H1 (cell line): ENCODE data around the gene HSPBP1. TPM values are rescaled to one million over a fixed set of nuclear protein-coding genes. Genes with fewer than 3 reads are reported as not detected.

Experiments
- CTCF ChIA-PET: fragments of 300-600 bp; sonication (Branson Sonifier 250); formaldehyde crosslinking; loops from one replicate; lab custom pipeline; 2021; ENCODE audit not compliant: partially characterized antibody; lab: Charles Lee
- POLR2A ChIA-PET: fragments of 300-600 bp; sonication (Branson Sonifier 250); formaldehyde crosslinking; loops from one replicate; lab custom pipeline; 2021; ENCODE audit warnings: inconsistent platforms; ENCODE audit not compliant: partially characterized antibody; lab: Charles Lee
- DNase-seq, 2 experiments: peaks; one replicate each; pipeline versions ENCODE4 v3.0.0 to v3.0.0-alpha.2; 2010 to 2022; ENCODE audit warnings: low spot score in 2 of 2, low read depth in 1 of 2, mixed read lengths in 1 of 2
- FAIRE-seq: peaks from 2 replicates; lab custom pipeline; 2011; peaks lifted over from hg19 to GRCh38; lab: Jason Lieb, UNC
- H2AFZ ChIP-seq: 2 replicates; pipeline ENCODE4 v1.8.1; 2012; ENCODE audit warnings: low read length, inconsistent platforms
- H2AK5ac ChIP-seq: 2 replicates; pipeline ENCODE4 v1.6.1; 2013; ENCODE audit warnings: low read depth, low read length
- H2BK120ac ChIP-seq: replicated peaks from 2 replicates; pipeline ENCODE3; 2013; ENCODE audit warnings: low read depth, low read length, inconsistent platforms
- H2BK12ac ChIP-seq: 2 replicates; pipeline ENCODE4 v1.6.1; 2013; ENCODE audit warnings: low read depth, low read length
- H2BK15ac ChIP-seq: 2 replicates; pipeline ENCODE4 v1.6.1; 2013; ENCODE audit warnings: low read length
- H2BK20ac ChIP-seq: 2 replicates; pipeline ENCODE4 v1.6.1; 2013; ENCODE audit warnings: low read length
- H2BK5ac ChIP-seq: 2 replicates; pipeline ENCODE4 v1.6.1; 2013; ENCODE audit warnings: low read depth, low read length
- H3K14ac ChIP-seq: 2 replicates; pipeline ENCODE4 v1.6.1; 2013; ENCODE audit warnings: inconsistent platforms; ENCODE audit not compliant: insufficient read length
- H3K18ac ChIP-seq: 2 replicates; pipeline ENCODE4 v1.6.1; 2013; ENCODE audit warnings: low read length; ENCODE audit errors: extremely low read depth
- H3K23ac ChIP-seq: 2 replicates; pipeline ENCODE4 v1.6.1; 2013; ENCODE audit warnings: inconsistent platforms; ENCODE audit not compliant: insufficient read length
- H3K23me2 ChIP-seq: 2 replicates; pipeline ENCODE4 v1.6.1; 2013; ENCODE audit warnings: low read depth, low read length
- H3K27ac ChIP-seq: 2 replicates; pipeline ENCODE4 v1.6.1; 2011; ENCODE audit warnings: low read depth, low read length, inconsistent platforms
- H3K27me3 ChIP-seq, 4 experiments: replicated peaks in 1 of 4; 1 replicate in 1 of 4; 2 replicates in 3 of 4; pipeline versions ENCODE4 v1.6.1 to v1.8.1; 2011 to 2013; ENCODE audit warnings: low read length in 3 of 4, mild to moderate bottlenecking in 3 of 4, inconsistent platforms in 2 of 4, mixed read lengths in 2 of 4, moderate library complexity in 1 of 4; ENCODE audit not compliant: control insufficient read depth in 3 of 4, insufficient read depth in 3 of 4; ENCODE audit errors: extremely low read depth in 1 of 4
- H3K36me3 ChIP-seq, 4 experiments: 2 replicates each; pipeline versions ENCODE4 v1.6.1 to v1.8.1; 2011 to 2013; ENCODE audit warnings: mild to moderate bottlenecking in 4 of 4, low read length in 3 of 4, moderate library complexity in 2 of 4, control low read depth in 1 of 4, inconsistent platforms in 1 of 4; ENCODE audit not compliant: insufficient read depth in 4 of 4, control insufficient read depth in 2 of 4
- H3K4ac ChIP-seq: replicated peaks from 2 replicates; pipeline ENCODE3; 2013; ENCODE audit warnings: low read length, low read depth, mixed read lengths, inconsistent platforms; ENCODE audit not compliant: insufficient read length
- H3K4me1 ChIP-seq, 4 experiments: replicated peaks in 1 of 4; 1 replicate in 1 of 4; 2 replicates in 3 of 4; pipeline versions ENCODE4 v1.6.1 to v1.8.1; 2011 to 2013; ENCODE audit warnings: low read length in 3 of 4, inconsistent platforms in 2 of 4, mixed read lengths in 1 of 4; ENCODE audit not compliant: insufficient read depth in 4 of 4, control insufficient read depth in 3 of 4
- H3K4me2 ChIP-seq, 2 experiments: 2 replicates each; pipeline versions ENCODE4 v1.6.1 to v1.8.1; 2011 to 2013; ENCODE audit warnings: low read depth in 2 of 2, low read length in 2 of 2, control low read depth in 1 of 2, inconsistent platforms in 1 of 2, mild to moderate bottlenecking in 1 of 2; ENCODE audit not compliant: insufficient read depth in 1 of 2
- H3K4me3 ChIP-seq, 4 experiments: fragments of 200-600, 300-600 bp in 1 of 4; sonication (generic), shearing (Covaris generic), sonication (Bioruptor Twin) in 1 of 4; 2 replicates each; pipeline versions ENCODE4 v1.5.1 to v1.8.1; 2011 to 2016; ENCODE audit warnings: low read length in 4 of 4, low read depth in 3 of 4, control low read depth in 2 of 4, inconsistent platforms in 2 of 4, mild to moderate bottlenecking in 2 of 4, mixed read lengths in 1 of 4, moderate library complexity in 1 of 4; ENCODE audit not compliant: insufficient read depth in 2 of 4; ENCODE audit errors: extremely low read depth in 1 of 4
- H3K56ac ChIP-seq: replicated peaks from 2 replicates; pipeline ENCODE3; 2013; ENCODE audit warnings: low read depth, mild to moderate bottlenecking, mixed read lengths, low read length, inconsistent platforms; ENCODE audit not compliant: insufficient read length
- H3K79me1 ChIP-seq: 2 replicates; pipeline ENCODE4 v1.6.1; 2013; ENCODE audit warnings: low read depth, low read length, control low read depth
- H3K79me2 ChIP-seq, 2 experiments: 2 replicates each; pipeline versions ENCODE4 v1.6.1 to v1.8.1; 2012 to 2013; ENCODE audit warnings: low read length in 2 of 2, mild to moderate bottlenecking in 2 of 2, inconsistent platforms in 1 of 2; ENCODE audit not compliant: insufficient read depth in 2 of 2, control insufficient read depth in 1 of 2
- H3K9ac ChIP-seq, 4 experiments: replicated peaks in 1 of 4; 1 replicate in 1 of 4; 2 replicates in 3 of 4; pipeline versions ENCODE4 v1.6.1 to v1.8.1; 2011 to 2013; ENCODE audit warnings: low read depth in 3 of 4, low read length in 3 of 4, control low read depth in 2 of 4, mild to moderate bottlenecking in 2 of 4, moderate library complexity in 2 of 4, inconsistent platforms in 1 of 4; ENCODE audit errors: extremely low read depth in 1 of 4
- H3K9me3 ChIP-seq, 2 experiments: 2 replicates each; pipeline versions ENCODE4 v1.6.1 to v1.8.1; 2012 to 2013; ENCODE audit warnings: mild to moderate bottlenecking in 2 of 2, moderate library complexity in 2 of 2, control low read depth in 1 of 2, inconsistent platforms in 1 of 2, low read depth in 1 of 2, low read length in 1 of 2, mixed read lengths in 1 of 2; ENCODE audit not compliant: insufficient read depth in 2 of 2
- H4K20me1 ChIP-seq, 2 experiments: replicated peaks in 1 of 2; 2 replicates each; pipeline versions ENCODE3 to v1.8.1; 2011 to 2013; ENCODE audit warnings: inconsistent platforms in 2 of 2, low read length in 2 of 2, mild to moderate bottlenecking in 1 of 2; ENCODE audit not compliant: insufficient read depth in 2 of 2, control insufficient read depth in 1 of 2
- H4K5ac ChIP-seq: 2 replicates; pipeline ENCODE4 v1.6.1; 2013; ENCODE audit warnings: low read length, low read depth, mixed read lengths, inconsistent platforms; ENCODE audit not compliant: insufficient read length
- H4K8ac ChIP-seq: 2 replicates; pipeline ENCODE4 v1.8.0; 2013; ENCODE audit warnings: mild to moderate bottlenecking, moderate library complexity, low read length, inconsistent platforms; ENCODE audit not compliant: insufficient read depth; ENCODE audit errors: extremely low read depth
- H4K91ac ChIP-seq: replicated peaks from 2 replicates; pipeline ENCODE3; 2013; ENCODE audit warnings: low read length, mixed read lengths, inconsistent platforms; ENCODE audit not compliant: insufficient read length
- KDM4A ChIP-seq: IDR thresholded peaks from one replicate; pipeline ENCODE4 v1.7.1; 2012; ENCODE audit warnings: low read depth, mild to moderate bottlenecking, moderate library complexity, low read length, inconsistent platforms; ENCODE audit not compliant: severe bottlenecking
- RNF2 ChIP-seq: fragments of 200-900, 300-1000 bp; sonication (generic); IDR thresholded peaks from 2 replicates; pipeline ENCODE4 v1.7.1; 2016; ENCODE audit warnings: borderline replicate concordance, low read depth, mild to moderate bottlenecking, antibody characterized with exemption, low read length; ENCODE audit not compliant: poor library complexity, severe bottlenecking; ENCODE audit errors: missing control alignments
- WGBS, 2 experiments: shearing (Covaris generic) in 1 of 2; methylation state at CpG; one replicate each; pipeline versions ENCODE4 v1.1.6 to v1.1.7; 2013 to 2015; ENCODE audit warnings: low lambda C conversion rate in 2 of 2, mixed read lengths in 2 of 2, inconsistent platforms in 1 of 2, low coverage in 1 of 2, missing lambda C conversion rate in 1 of 2; ENCODE audit not compliant: insufficient replicate concordance in 2 of 2, insufficient coverage in 1 of 2, insufficient read length in 1 of 2; ENCODE audit errors: extremely low coverage in 1 of 2, missing lambda C conversion rate in 1 of 2; 5-methylcytosine and 5-hydroxymethylcytosine counted together
- polyA plus RNA-seq, 7 experiments: library from polyadenylated mRNA; depleted of rRNA in 3 of 7; stranded (reverse) in 5 of 7; unstranded in 2 of 7; fragments of >200 nt in 5 of 7; fragments of 200-250 nt in 2 of 7; gene quantifications; 1 replicate in 5 of 7; 2 replicates in 1 of 7; 4 replicates in 1 of 7; pipeline versions ENCODE4 v1.2.1 to v1.2.3, GENCODE V29; 2011 to 2013; ENCODE audit warnings: missing spikeins in 2 of 7, mixed read lengths in 2 of 7
- total RNA-seq: library from RNA; stranded (reverse); fragmentation: NEBNext Ultra II Directional; extraction: Animal tissue kit (Norgen Biotek cat#: 25700); gene quantifications from 2 replicates; pipeline ENCODE4 v1.2.1, GENCODE V29; 2021
- TF ChIP-seq, protein P1 (sequence below): IDR thresholded peaks from 2 replicates; pipeline ENCODE4 v1.6.1; 2011; ENCODE audit warnings: low read depth, mild to moderate bottlenecking, low read length; ENCODE audit not compliant: insufficient read depth
- TF ChIP-seq, protein P2 (sequence below): IDR thresholded peaks from 2 replicates; pipeline ENCODE4 v1.6.1; 2011; ENCODE audit warnings: low read length, improper control_type of control experiment

The HSPBP1 gene
- total and polyA plus RNA-seq, 2 of the 8 experiments (the other 6 are each of a cell fraction or from before 2014, with no cell fraction given), result 63.4 to 100 TPM

DNA sequence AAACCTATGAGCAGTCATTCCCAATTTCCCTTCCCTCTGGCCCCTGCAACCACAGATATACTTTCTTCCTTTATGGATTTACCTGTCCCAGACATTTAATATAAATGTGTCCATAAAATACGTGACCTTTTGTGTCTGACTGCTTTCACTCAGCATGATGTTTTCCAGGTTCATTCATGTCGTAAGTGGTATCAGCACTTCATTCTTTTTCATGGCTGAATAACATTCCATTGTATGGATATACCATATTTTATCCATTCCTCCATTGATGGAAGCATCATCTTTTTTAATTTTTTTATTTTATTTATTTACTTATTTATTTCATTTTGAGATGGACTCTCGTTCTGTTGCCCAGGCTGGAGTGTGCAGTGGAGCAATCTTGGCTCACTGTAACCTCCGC, 13.1 kb downstream of the HSPBP1 start:
- no peak overlapping the region for H3K18ac ChIP-seq
- peaks cover 0 to 3% (median 0%) of the 10 kb centered on the region in 4 experiments; a peak in 1 of 7 replicates for H3K4me1 ChIP-seq
- no peak overlapping the region for H4K8ac ChIP-seq
- peaks cover 0 to 6% of the 10 kb centered on the region in 2 experiments; a peak in 1 of 4 replicates for H3K79me2 ChIP-seq
- no peak overlapping the region for H3K9ac ChIP-seq
- H3K4me2 ChIP-seq, result no peak overlapping the region
- H3K36me3 ChIP-seq, result no peaks in the 10 kb centered on the region
- H2AFZ ChIP-seq, result no peak overlapping the region
- no peak overlapping the region for H3K4ac ChIP-seq
- H2BK12ac ChIP-seq, result no peak overlapping the region
- peaks cover 9% of the 10 kb centered on the region; the same call in 1 of the 2 replicates for H3K23me2 ChIP-seq
- no peak overlapping the region for H2BK5ac ChIP-seq
- H3K4me3 ChIP-seq, result no peak overlapping the region
- H4K5ac ChIP-seq, result no peak overlapping the region
- CTCF ChIA-PET, result no interaction called here
- H3K56ac ChIP-seq, result peak overlapping the region; percentile 96
- no peak for FAIRE-seq
- POLR2A ChIA-PET, result no interaction called here
- DNase-seq, result no peak
- H3K23ac ChIP-seq, result no peak overlapping the region
- H3K79me1 ChIP-seq, result peaks cover 7% of the 10 kb centered on the region
- H2BK20ac ChIP-seq, result no peak overlapping the region
- H2AK5ac ChIP-seq, result no peak overlapping the region
- H4K20me1 ChIP-seq, result peaks cover 0 to 10% of the 10 kb centered on the region in 2 experiments
- H4K91ac ChIP-seq, result no peak overlapping the region
- no peaks in the 10 kb centered on the region for H3K27me3 ChIP-seq
- no peak overlapping the region for H3K14ac ChIP-seq
- 93% methylated on average over 4 of the region's 4 CpGs; no CpG with 5 or more reads in 1 of the 2 experiments for WGBS, 2 experiments
- H3K9me3 ChIP-seq, result peaks cover 0 to 3% of the 10 kb centered on the region in 2 experiments; a peak in 3 of 4 replicates
- no peak overlapping the region for H2BK15ac ChIP-seq
- no peak overlapping the region for H2BK120ac ChIP-seq
- no peak overlapping the region for H3K27ac ChIP-seq
- TF ChIP-seq, protein P1, sequence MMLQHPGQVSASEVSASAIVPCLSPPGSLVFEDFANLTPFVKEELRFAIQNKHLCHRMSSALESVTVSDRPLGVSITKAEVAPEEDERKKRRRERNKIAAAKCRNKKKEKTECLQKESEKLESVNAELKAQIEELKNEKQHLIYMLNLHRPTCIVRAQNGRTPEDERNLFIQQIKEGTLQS, result no peak
- no peak for TF ChIP-seq KDM4A
- no peak for TF ChIP-seq RNF2
- TF ChIP-seq, protein P2, sequence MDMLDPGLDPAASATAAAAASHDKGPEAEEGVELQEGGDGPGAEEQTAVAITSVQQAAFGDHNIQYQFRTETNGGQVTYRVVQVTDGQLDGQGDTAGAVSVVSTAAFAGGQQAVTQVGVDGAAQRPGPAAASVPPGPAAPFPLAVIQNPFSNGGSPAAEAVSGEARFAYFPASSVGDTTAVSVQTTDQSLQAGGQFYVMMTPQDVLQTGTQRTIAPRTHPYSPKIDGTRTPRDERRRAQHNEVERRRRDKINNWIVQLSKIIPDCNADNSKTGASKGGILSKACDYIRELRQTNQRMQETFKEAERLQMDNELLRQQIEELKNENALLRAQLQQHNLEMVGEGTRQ, result no peak
